C1 segment of cervical spinal cord (tissue), 14 donors: Measurements from ENCODE around the gene SPAG17.

ENCODE experiments used
- DNase-seq, 14 donors: peaks; one replicate each; lab custom pipeline; 2025; lab: John Stamatoyannopoulos, UW

The SPAG17 gene

GRCh38 chr1:118122234-118123004, 62.6 kb downstream of the SPAG17 start:
- no peak for DNase-seq

GRCh38 chr1:118118873-118119463, 66.1 kb downstream of the SPAG17 start:
- DNase-seq: no peak

- no peak for DNase-seq
Observed at GRCh38 chr1:118118469-118118868, 66.6 kb downstream of the SPAG17 start.

GRCh38 chr1:118117521-118117920, 67.5 kb downstream of the SPAG17 start:
- peak in 1 of 14 donors; percentile 8 for DNase-seq

GRCh38 chr1:118116909-118117308, 68.1 kb downstream of the SPAG17 start:
- DNase-seq: no peak

GRCh38 chr1:118116401-118116800, 68.6 kb downstream of the SPAG17 start:
- DNase-seq: no peak

- DNase-seq: no peak
Observed at GRCh38 chr1:118115567-118116295, 69.3 kb downstream of the SPAG17 start.

GRCh38 chr1:118113261-118113660, 71.8 kb downstream of the SPAG17 start:
- DNase-seq: no peak

GRCh38 chr1:118110580-118110979, 74.4 kb downstream of the SPAG17 start:
- DNase-seq: no peak

GRCh38 chr1:118104951-118105350, 80.1 kb downstream of the SPAG17 start:
- DNase-seq: no peak

- no peak for DNase-seq
Observed at GRCh38 chr1:118102445-118102844, 82.6 kb downstream of the SPAG17 start.

- DNase-seq: no peak
Observed at GRCh38 chr1:118101999-118102398, 83.0 kb downstream of the SPAG17 start.

- no peak for DNase-seq
Observed at GRCh38 chr1:118101515-118101844, 83.5 kb downstream of the SPAG17 start.

- no peak for DNase-seq
Observed at GRCh38 chr1:118100686-118101514, 84.1 kb downstream of the SPAG17 start.

GRCh38 chr1:118099686-118100085, 85.3 kb downstream of the SPAG17 start:
- no peak for DNase-seq

GRCh38 chr1:118097622-118098348, 87.2 kb downstream of the SPAG17 start:
- no peak for DNase-seq

- DNase-seq: no peak
Observed at GRCh38 chr1:118093017-118093416, 92.0 kb downstream of the SPAG17 start.

- DNase-seq: no peak
Observed at GRCh38 chr1:118090130-118090529, 94.9 kb downstream of the SPAG17 start.

- DNase-seq: no peak
Observed at GRCh38 chr1:118085365-118085764, 99.7 kb downstream of the SPAG17 start.

- no peak for DNase-seq
Observed at GRCh38 chr1:118084400-118084799, 100.6 kb downstream of the SPAG17 start.

GRCh38 chr1:118082984-118083383, 102.0 kb downstream of the SPAG17 start:
- no peak for DNase-seq
